Measurements from ENCODE around the gene NEK1.
"Not testable (repeated sequence)": the region's sequence is repeated elsewhere in the genome, so short reads cannot be mapped to it uniquely, and the experiment has no call there.

NEK1 gene

GRCh38 chr4:169566021-169566818 lies 46.2 kb downstream of the NEK1 start:
- TF ChIP-seq CTCF (IDR thresholded peaks at IDR 0.05; ENCODE audit: low read depth, low read length, missing control alignments) = peak; percentile 67
- Histone ChIP-seq H3K27me3 (replicated peaks) (no peaks in the 10 kb centered on the region), H3K4me3 (ENCODE audit: low read depth, low read length) (no peak overlapping the region), H3K36me3 (replicated peaks) (no peaks in the 10 kb centered on the region), H3K27ac (no peak overlapping the region)
- in situ Hi-C loops (cut with HindIII; ENCODE audit: low pct_ligation_motif_present, low sequenced_read_pairs) = no loop called here
- DNase-seq = peak; percentile 53

- Histone ChIP-seq H3K27ac (no peak overlapping the region), H3K27me3 (replicated peaks) (no peaks in the 10 kb centered on the region), H3K36me3 (replicated peaks) (no peaks in the 10 kb centered on the region), H3K4me3 (ENCODE audit: low read depth, low read length) (no peak overlapping the region)
- in situ Hi-C loops (cut with HindIII; ENCODE audit: low pct_ligation_motif_present, low sequenced_read_pairs) = no loop called here
- DNase-seq = no peak
- no peak for TF ChIP-seq CTCF (IDR thresholded peaks at IDR 0.05; ENCODE audit: low read depth, low read length, missing control alignments)
Observed at GRCh38 chr4:169565606-169566005, 46.8 kb downstream of the NEK1 start.

GRCh38 chr4:169557061-169557636 lies 55.2 kb downstream of the NEK1 start:
- Histone ChIP-seq H3K27me3 (replicated peaks) (no peaks in the 10 kb centered on the region), H3K4me3 (ENCODE audit: low read depth, low read length) (no peak overlapping the region), H3K27ac (no peak overlapping the region), H3K36me3 (replicated peaks) (no peaks in the 10 kb centered on the region)
- DNase-seq = peak; percentile 28
- in situ Hi-C loops (cut with HindIII; ENCODE audit: low pct_ligation_motif_present, low sequenced_read_pairs) = no loop called here
- TF ChIP-seq CTCF (IDR thresholded peaks at IDR 0.05; ENCODE audit: low read depth, low read length, missing control alignments) = no peak

GRCh38 chr4:169546548-169546947 lies 65.8 kb downstream of the NEK1 start:
- H3K4me3 ChIP-seq (ENCODE audit: low read depth, low read length); DNase-seq; in situ Hi-C loops (cut with HindIII; ENCODE audit: low pct_ligation_motif_present, low sequenced_read_pairs); H3K36me3 ChIP-seq (replicated peaks); H3K27me3 ChIP-seq (replicated peaks); H3K27ac ChIP-seq: not testable (repeated sequence)

GRCh38 chr4:169540774-169541173 lies 71.6 kb downstream of the NEK1 start:
- Histone ChIP-seq H3K27ac (no peak overlapping the region), H3K36me3 (replicated peaks) (no peaks in the 10 kb centered on the region), H3K4me3 (ENCODE audit: low read depth, low read length) (no peak overlapping the region), H3K27me3 (replicated peaks) (no peaks in the 10 kb centered on the region)
- TF ChIP-seq CTCF (IDR thresholded peaks at IDR 0.05; ENCODE audit: low read depth, low read length, missing control alignments) = no peak
- no peak for DNase-seq
- in situ Hi-C loops (cut with HindIII; ENCODE audit: low pct_ligation_motif_present, low sequenced_read_pairs) = no loop called here

GRCh38 chr4:169530048-169530447 lies 82.3 kb downstream of the NEK1 start:
- Histone ChIP-seq H3K27ac (no peak overlapping the region), H3K36me3 (replicated peaks) (no peaks in the 10 kb centered on the region), H3K4me3 (ENCODE audit: low read depth, low read length) (no peak overlapping the region), H3K27me3 (replicated peaks) (no peaks in the 10 kb centered on the region)
- TF ChIP-seq CTCF (IDR thresholded peaks at IDR 0.05; ENCODE audit: low read depth, low read length, missing control alignments) = no peak
- in situ Hi-C loops (cut with HindIII; ENCODE audit: low pct_ligation_motif_present, low sequenced_read_pairs) = no loop called here
- no peak for DNase-seq

Measured in brain microvascular endothelial cell (primary cell).